T-helper 1 cell treated with Interleukin-12 subunit alpha and Interleukin-12 subunit beta and Interleukin-4 antibody, amounts not matched to agents 30 ng/mL and 1 ng/mL, for 36 hours (primary cell): ENCODE results near the gene UGGT1. TPM values are rescaled to one million over a fixed set of nuclear protein-coding genes. Genes with fewer than 3 reads are reported as not detected.

Experiments used
- intact Hi-C: fragments of 100-400 bp; cut with micrococcal nuclease; formaldehyde crosslinking; loops from one replicate; pipeline ENCODE4 v1.15.1; 2024
- total RNA-seq: library from RNA; stranded (reverse); gene quantifications from 2 replicates; pipeline ENCODE4 v1.2.3, GENCODE V29; 2022

The UGGT1 gene
- total RNA-seq, 1 donor from 2014 or later: 74.9 TPM

DNA sequence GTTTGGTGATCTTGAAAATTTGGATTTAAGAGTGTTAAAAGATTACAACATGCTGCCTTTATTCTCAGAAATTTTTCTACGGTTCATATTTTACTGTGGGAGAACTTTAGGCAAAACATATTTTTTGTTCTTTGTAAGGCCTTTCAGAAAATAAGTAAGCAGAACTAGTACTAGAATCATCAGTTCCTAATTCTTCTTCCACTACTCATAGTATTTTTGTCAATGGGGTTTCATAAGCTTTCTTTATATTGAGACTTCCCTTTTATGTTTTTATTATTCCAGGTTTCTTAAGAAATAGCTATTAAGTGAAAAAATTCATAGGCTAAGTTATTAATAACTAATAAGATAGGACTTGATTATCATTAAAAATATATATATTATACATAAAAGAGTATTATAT lies 12.4 kb downstream of the UGGT1 start:
- intact Hi-C loops: no loop called here

- intact Hi-C loops: no loop called here
Observed at GRCh38 chr2:128105072-128105471, 14.1 kb downstream of the UGGT1 start.

DNA sequence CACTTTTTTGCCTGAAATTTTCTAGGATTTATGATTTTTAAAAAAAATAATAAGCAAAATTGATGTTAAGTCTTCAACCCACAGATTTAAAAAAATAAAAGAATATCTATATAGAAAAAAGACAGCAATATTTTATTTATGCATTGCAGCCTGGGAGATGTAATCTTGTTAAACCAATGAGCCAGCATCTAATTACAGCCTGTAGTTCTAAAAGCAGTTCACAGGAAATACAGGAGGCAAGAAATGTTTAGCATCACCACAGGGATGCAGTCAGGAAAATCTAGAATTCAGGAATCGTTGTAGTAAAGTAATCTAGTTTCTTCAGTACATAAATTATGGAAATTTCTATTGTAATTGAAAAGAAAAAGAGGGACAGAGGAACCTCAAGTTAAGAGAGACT lies 17.2 kb downstream of the UGGT1 start:
- intact Hi-C loops: no loop called here

DNA sequence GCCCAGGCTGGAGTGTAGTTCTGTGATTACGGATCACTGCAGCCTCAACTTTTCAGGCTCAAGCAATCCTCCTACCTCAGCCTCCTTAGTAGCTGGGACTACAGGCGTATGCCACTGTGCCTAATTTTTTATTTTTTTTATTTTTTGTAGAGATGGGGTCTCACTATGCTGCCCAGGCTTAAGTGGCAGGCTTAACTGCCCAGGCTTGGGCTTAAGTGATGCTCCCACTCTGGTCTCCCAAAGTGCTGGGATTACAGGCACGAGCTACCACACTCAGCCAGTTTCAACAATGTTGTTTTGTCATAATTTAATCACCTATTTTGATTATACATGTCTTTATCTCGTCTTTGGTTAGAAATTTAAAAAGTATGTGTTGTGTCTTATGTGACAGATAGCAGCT lies 18.2 kb downstream of the UGGT1 start:
- intact Hi-C loops: no loop called here

- intact Hi-C loops: no loop called here
Observed at GRCh38 chr2:128115921-128116623, 25.1 kb downstream of the UGGT1 start.

GRCh38 chr2:128134573-128134972 lies 43.6 kb downstream of the UGGT1 start:
- intact Hi-C loops: no loop called here

- intact Hi-C loops: no loop called here
Observed at GRCh38 chr2:128137094-128137616, 46.2 kb downstream of the UGGT1 start.

DNA sequence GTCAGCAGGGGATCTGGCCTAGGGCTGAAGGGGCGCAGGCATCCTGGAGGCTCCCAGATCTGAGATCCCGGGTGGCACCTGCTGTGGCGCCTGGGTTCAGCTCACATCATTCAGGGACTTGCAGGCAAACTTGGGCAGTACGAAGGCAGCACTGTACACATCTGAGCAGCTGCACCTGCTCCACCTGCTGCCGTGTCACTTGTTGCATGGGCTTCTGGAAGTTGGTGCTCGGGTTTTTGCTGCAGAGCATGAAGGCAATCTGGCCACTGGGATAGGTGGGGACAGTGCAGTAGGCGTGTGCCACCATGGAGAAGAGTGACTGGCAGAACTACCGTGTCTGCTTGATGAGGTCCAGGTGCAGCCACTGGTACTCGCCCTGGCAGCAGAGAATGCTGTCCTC lies 48.6 kb downstream of the UGGT1 start:
- intact Hi-C loops: no loop called here

- intact Hi-C loops: no loop called here
Observed at GRCh38 chr2:128145651-128146050, 54.7 kb downstream of the UGGT1 start.

GRCh38 chr2:128153786-128154185 lies 62.8 kb downstream of the UGGT1 start:
- intact Hi-C loops: no loop called here

DNA sequence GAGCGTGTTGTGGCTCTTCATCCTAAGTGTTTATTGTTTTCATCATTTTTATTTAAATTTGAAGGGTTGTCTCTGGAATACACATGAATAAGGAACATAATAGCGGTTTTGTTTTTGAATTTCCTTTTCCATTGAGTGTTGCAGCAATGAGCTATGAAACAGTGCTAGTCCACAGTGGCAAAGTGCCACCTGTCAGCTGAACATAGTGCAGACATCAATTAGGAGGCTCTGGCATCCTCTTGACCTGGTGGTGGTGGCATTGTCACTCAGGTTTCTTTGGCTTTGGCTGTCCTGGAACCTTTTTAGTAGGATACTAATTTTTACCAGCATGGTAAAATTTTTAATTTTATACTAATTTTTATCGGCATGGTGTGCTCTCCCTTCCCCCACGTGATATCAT lies 63.2 kb downstream of the UGGT1 start:
- intact Hi-C loops: no loop called here

- intact Hi-C loops: no loop called here
Observed at GRCh38 chr2:128155970-128156369, 65.0 kb downstream of the UGGT1 start.

- intact Hi-C loops: no loop called here
Observed at GRCh38 chr2:128156812-128157211, 65.8 kb downstream of the UGGT1 start.

- intact Hi-C loops: no loop called here
Observed at GRCh38 chr2:128157644-128158043, 66.6 kb downstream of the UGGT1 start.

- intact Hi-C loops: no loop called here
Observed at GRCh38 chr2:128158176-128158575, 67.2 kb downstream of the UGGT1 start.

GRCh38 chr2:128159437-128159836 lies 68.4 kb downstream of the UGGT1 start:
- intact Hi-C loops: no loop called here

DNA sequence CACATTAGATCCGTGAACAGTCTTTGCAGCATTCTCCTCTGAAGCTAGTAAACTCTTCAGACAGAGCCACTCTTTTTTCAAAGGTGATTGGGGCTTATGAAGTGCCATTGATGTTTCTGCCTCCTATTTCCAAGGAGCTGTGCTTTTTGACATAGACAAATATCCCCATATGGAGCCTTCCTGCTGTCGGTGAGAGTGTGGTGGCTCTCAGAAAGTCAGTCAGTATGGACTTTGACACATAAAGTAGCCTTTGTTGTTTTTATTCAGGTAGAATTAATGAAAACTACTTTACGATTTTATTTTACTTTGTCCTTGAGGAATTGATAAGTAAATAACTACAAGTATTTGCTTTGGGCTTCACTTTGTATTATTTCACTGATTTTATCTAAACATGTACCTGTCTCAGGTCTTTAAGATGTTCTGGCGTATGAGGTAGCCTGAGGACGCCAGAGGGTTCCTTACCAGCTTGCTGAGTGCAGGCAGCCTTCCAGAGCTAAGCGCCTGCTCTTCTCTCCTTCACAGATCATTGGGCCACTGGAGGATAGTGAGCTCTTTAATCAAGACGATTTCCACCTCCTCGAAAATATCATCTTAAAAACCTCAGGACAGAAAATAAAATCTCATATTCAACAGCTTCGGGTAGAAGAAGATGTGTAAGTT lies 69.7 kb downstream of the UGGT1 start:
- intact Hi-C loops: no loop called here

DNA sequence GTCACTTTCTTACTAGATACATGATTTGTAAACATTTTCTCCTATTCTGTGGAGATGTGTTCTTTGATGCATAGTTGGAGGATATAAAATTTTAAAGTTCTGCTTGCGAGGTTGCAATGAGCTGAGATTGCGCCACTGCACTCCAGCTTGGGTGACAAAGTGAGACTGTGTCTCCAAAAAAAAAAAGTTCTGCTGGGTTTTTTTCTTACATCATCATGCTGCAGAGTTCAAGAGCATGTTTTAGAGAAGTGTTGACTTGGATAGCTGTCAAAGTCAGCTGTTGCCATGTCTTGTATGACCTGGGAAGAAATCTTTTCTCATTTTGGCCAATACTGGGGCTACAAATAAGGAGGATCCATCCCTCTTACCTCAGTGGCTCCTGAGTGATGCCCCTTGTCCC lies 71.3 kb downstream of the UGGT1 start:
- intact Hi-C loops: no loop called here

- intact Hi-C loops: no loop called here
Observed at GRCh38 chr2:128164311-128164710, 73.3 kb downstream of the UGGT1 start.

DNA sequence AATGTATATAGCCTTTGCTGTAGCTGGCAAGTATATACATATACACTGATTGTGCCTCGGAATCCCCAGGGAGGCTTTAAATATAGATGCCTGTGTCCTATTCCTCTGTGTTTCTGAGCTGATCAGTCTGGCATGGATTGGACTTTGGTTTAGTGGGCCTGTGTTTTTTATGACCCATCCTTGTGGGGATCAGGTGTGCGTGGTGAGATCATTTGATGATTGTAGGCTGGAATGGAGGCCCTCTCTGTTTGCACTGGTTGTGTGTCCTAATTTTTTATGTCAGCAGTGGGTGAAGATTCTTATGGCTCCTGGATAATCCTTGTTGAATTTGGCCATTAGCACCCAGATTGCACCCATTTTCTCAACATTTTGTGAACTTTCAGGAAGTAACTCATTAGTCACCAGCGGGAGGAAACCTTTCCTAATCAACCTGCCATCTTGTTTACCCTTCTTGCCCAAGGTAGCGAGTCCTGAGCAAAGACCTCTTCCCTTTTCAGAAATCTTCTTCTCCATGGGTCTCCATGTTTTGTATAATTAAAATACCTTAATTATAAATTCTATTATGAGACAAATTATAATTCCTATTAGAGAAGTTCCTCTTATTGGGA lies 75.8 kb downstream of the UGGT1 start:
- intact Hi-C loops: no loop called here

DNA sequence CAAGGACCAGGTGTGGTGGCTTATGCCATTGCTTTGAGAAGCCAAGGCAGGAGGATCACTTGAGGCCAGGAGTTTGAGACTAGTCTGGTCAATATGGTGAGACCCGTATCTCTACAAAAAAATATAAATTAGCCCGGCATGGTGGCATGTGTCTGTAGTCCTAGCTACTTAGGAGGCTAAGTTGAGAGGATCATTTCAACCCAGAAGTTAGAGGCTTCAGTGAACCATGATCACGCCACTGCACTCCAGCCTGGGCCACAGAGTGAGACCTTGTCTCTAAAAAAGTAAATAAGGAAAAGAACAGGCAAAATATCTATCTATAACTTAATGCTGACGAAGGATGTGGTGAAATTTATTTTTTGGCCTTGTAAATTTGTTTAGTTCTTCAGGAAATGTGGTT lies 78.1 kb downstream of the UGGT1 start:
- intact Hi-C loops: no loop called here

- intact Hi-C loops: no loop called here
Observed at GRCh38 chr2:128169497-128169896, 78.5 kb downstream of the UGGT1 start.
